GM11168 (cell line): Measurements from ENCODE around the gene ETDA.
"Not testable (repeated sequence)": the region's sequence is repeated elsewhere in the genome, so short reads cannot be mapped to it uniquely, and the experiment has no call there.

Experiments used
- in situ Hi-C: fragments of 300-500 bp; cut with MboI; formaldehyde crosslinking; loops from one replicate; pipeline ENCODE4 v1.12.0; 2022; ENCODE audit warnings: low sequenced_read_pairs; ENCODE audit not compliant: unreplicated experiment

ETDA gene

DNA sequence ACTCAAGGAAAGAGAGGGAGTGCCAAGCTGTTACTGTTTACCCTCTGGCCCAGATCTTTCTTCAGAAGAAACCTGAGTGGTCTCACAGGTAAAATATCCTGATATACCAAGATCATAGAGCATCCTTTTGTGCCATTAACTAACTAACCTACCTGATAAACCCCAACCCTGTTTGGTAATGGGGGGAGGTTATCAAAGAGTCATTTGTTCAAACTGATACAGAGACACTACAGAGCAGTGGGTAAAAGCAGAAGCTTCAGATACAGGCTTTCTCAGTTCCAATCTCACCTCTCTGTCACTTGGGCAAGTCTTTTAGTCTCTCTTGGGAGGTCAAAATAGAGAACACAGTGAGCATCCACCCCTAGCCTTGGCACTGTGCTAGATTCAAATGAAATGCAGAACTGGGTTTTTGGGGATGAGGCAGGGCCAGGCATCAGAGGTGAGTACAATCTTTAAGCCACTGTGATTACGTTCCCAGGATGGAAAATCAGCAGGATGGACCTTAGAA, at the start of gene ETDA:
TSS of gene ETDA (plus strand) at position 51 of the 508 bp plus-strand sequence. CDS start 1,216 bp downstream, outside the sequence.
- in situ Hi-C loops = not testable (repeated sequence)

DNA sequence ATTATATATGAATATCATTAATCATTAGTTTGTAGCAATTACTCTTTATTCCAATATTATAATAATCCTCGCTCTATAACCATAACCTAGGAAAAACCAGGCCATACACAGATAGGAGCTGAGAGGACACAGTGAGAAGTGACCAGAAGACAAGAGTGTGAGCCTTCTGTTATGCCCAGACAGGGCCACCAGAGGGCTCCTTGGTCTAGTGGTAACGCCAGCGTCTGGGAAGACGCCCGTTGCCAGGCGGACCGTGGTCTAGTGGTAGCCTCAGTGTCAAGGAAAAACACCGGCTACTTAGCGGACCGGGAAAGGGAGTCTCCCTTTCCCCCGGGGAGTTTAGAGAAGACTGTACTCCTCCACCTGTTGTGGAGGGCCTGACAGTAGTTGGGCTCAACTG, 45.4 kb upstream of the ETDA start:
- in situ Hi-C loops = loop anchor here (25.0 kb wide), 1 partner anchor 244 kb away; no protein-coding TSS in a partner anchor

DNA sequence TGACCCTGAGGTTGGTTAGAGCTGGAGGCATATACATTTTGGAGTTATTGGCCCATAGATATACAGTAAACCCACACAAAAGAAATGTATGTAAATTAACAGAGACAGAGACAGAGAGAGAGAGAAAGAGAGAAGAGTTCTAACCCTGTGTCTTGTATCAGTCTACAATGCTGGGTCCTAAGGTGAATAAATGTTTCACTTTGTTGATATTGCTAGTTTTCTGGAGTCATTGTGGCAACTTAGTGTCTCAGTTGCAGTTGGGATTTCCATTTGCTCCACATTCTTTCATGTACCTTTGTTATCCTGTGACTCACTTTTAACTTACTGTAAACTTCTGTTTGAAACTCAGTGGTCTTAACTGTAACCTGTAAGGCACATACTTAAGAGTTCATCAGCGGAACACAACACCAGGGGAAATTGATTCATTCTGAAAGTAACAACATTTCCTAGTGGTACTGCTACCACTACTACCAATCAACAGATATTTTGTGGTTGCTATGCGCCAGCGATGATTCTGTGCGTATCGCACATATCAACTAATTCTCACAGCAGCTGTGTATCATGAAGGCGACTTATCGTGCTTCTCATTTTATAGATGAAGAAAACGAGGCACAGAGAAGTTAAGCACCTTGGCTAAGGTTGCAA, 38.5 kb upstream of the ETDA start:
- in situ Hi-C loops = loop anchor here (25.0 kb wide), 1 partner anchor 251 kb away; no protein-coding TSS in a partner anchor

- in situ Hi-C loops = not testable (repeated sequence)
These were observed 5.9 kb upstream of the ETDA start for GRCh38 chrX:135245989-135246388.

GRCh38 chrX:135256087-135256684, 4.3 kb downstream of the ETDA start:
- in situ Hi-C loops = not testable (repeated sequence)

DNA sequence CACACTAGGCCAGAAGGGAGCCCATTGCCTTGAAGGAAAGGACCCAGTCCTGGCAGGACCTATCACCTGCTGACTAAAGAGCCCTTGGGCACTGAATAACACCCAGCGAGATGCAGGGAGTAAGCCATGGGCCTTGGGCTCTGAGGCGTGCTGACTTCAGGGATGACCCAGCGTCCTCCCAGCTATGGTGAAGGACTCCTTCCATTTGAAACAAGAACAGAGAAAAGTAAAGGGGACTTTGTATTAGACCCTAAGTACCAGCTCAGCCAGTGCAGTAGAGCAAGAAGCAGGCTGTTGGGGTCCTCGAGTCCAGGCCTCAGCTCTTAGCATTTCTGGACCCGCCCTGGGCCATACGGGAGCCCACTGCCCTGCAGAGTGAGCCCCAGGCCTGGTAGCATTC, 5.1 kb downstream of the ETDA start:
- in situ Hi-C loops = no loop called here

- in situ Hi-C loops = no loop called here
These were observed 5.6 kb downstream of the ETDA start for GRCh38 chrX:135257469-135257868.

DNA sequence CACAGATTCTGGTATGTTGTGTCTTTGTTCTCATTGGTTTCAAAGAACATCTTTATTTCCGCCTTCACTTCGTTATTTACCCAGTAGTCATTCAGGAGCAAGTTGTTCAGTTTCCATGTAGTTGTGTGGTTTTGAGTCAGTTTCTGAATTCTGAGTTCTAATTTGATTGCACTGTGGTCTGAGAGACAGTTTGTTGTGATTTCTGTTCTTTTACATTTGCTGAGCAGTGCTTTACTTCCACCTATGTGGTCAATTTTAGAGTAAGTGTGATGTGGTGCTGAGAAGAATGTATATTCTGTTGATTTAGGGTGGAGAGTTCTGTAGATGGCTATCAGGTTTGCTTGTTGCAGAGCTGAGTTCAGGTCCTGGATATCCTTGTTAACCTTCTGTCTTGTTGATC, 9.1 kb downstream of the ETDA start:
- in situ Hi-C loops = not testable (repeated sequence)

DNA sequence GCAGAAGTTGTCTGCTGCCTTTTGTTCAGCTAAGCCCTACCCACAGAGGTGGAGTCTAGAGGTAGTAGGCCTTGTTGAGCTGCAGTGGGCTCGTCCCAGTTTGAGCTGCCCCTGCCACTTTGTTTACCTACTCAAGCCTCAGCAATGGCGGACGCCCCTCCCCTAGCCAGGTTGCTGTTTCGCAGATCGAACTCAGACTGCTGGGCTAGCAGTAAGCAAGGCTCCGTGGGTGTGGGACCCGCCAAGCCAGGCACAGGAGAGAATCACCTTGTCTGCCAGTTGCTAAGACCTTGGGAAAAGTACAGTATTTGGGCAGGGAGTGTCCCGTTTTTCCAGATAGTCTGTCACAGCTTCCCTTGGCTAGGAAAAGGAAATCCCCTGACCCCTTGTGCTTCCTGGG, 11.5 kb downstream of the ETDA start:
- in situ Hi-C loops = not testable (repeated sequence)

DNA sequence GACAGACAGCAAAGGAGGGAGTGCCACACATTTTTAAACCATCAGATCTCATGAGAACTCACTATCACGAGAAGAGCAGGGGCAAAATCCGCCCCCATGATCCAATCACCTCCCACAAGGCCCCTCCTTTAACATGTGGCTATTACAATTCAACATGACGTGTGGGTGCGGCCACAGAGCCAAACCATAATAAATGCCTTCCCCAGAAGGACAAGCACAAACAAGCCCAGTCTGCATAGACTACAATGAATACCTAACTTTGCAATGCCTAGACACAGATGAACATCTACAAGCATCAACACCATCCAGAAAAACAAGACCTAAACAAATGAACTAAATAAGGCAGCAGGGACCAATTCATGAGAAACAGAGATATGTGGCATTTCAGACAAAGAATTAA, 12.3 kb downstream of the ETDA start:
- in situ Hi-C loops = no loop called here

DNA sequence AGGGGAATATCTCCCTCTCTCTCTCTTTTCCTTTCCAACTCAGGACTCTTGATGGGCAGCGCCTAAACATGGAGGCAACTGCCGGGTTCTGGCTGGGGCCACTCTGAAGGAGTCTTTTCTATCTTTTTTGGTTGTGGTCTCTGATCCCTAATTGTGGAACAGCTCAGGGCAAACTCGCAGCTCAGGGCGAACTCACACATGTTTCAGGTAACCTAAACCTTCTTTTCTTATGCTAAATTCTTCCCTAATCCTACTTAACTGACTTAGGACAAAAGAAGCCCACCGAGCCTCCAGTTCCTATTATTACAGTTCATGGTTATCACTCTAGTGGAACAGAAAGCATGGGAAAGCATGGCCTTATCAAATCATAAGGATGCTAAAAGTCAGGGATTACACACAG, 21.3 kb downstream of the ETDA start:
- in situ Hi-C loops = no loop called here

DNA sequence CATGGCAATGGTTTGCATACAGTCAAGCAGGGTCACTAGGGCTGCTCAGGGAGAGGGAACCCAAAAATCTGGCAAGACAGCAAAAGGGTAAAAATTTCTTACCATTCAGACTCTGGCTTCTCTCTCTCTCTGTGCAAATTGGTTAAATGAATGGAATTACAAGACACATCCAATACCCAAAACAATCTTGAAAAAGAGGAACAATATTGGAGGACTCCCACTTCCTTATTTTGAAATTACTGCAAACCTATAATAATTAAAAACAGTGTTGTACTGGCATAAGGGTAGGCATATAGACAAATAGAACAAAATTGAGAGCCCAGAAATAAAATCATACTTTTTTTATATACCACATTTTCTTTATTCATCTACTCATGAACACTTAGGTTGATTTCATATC, 24.1 kb downstream of the ETDA start:
- in situ Hi-C loops = no loop called here

DNA sequence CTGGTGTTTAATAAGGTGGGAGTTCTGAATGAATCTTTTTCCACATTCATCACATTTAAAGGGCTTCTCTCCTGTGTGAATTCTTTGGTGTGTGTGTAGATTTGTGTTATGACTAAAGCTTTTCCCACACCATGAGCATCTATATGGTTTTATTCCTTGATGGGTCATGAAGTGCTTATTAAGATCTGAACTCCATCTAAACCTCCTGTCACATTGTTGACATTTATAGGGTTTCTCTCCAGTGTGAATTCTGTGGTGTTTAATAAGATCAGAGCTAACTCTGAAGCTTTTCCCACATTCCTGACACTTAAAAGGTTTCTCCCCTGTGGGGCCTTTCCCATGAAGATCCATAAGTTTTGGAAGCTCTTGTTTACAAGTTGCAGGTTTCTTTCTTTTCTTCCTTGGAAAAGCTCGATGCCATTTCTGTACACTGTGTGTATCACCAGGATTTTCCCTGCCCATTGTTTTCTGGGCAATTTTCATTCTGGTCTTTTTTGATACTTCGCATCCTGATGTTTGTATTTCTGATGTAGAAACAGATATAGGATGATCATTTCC, 35.5 kb downstream of the ETDA start:
- in situ Hi-C loops = no loop called here

GRCh38 chrX:135295238-135295943, 43.5 kb downstream of the ETDA start:
- in situ Hi-C loops = no loop called here

- in situ Hi-C loops = no loop called here
These were observed 44.1 kb downstream of the ETDA start for GRCh38 chrX:135295944-135296305.

DNA sequence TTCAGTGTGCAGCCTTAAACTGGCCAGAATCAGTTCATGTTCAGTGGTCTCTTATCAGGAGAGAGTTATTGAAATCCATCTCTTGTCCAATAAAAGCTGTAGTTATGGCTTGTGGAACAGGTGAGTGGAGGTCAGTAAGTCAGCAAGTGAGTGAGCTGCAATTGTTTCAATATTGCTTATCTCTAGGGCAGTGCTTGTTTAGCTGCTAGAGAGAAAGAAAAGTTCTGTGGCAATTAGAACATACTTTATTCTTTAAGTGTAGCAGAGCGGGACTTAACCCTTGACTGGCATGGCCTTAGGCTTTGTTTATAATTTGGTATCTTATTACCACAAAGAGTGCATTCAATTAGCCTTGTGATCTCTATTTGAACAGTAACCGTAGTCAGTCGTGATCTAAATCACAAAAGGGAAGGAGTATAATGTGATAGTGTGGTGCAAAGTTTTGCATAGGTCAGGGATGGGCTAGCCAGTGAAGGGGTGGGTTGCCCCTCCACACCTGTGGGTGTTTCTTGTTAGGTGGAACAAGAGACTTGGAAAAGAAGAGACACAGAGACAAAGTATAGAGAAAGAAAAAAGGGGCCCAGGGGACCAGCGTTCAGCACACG, 50.5 kb downstream of the ETDA start:
- in situ Hi-C loops = no loop called here
